CMK (cell line): ENCODE data around the gene GRHL3.

Experiments
- DNase-seq: peaks from one replicate; pipeline ENCODE4 v3.0.0-alpha.2; 2010; ENCODE audit warnings: low read depth

The GRHL3 gene

GRCh38 chr1:24343412-24344089 lies 24.4 kb downstream of the GRHL3 start:
- DNase-seq = no peak

GRCh38 chr1:24344090-24344742 lies 25.1 kb downstream of the GRHL3 start:
- no peak for DNase-seq

DNA sequence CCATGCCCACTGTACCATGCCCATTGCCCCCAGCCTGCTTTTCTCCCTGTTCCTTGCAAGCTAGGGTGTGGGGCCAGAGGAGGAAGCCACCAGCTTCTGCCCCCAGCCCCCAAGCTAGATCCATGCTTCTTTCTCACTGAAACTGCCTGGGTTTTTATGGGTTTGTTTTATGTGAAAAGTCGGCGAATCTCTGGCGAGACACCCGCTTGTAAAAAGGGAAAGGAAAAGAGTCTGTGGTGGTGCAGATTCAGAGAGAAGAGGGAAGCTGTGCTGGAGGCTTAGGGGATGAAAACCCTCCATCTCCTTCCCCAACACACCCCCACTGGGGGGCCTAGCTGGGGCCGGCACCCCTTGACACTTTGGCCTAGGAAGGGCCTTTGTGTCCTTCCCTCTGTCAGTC lies 26.2 kb downstream of the GRHL3 start:
- no peak for DNase-seq

DNA sequence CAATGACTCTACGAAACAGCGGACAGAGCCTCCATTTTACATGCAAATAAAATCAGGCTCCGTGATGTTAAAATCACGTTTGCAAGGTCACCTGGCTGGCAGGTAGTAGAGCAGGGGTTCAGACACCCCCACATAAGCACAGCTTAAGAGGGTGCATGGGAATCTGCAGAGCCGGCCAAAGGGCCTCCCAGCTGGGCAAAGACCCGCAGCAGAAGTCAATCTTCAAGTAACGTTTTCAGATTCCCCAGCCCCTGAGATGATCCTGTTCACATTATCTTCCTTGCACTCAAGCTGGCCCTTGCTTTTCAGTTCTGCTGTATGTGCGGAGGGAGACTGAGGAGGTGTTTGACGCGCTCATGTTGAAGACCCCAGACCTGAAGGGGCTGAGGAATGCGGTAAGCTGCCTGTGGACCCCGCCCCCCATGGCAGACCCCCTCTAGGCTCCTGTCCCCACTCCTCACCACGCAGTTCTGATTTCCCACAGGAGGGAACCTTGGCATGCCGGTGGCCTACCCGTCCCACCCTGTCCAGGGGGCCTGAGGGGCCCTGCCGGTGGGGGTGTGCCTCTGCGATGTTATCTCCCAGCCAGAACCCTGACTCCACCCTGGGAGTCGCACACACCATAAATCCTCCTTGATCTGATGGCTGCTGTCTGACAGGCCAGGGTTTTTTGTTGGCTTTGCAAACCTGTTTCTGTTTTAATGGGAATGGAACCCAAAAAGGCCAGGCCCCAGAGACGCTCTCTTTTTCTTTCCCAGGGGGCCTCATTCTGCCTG lies 28.2 kb downstream of the GRHL3 start:
- no peak for DNase-seq

GRCh38 chr1:24348196-24348595 lies 29.0 kb downstream of the GRHL3 start:
- DNase-seq = no peak

DNA sequence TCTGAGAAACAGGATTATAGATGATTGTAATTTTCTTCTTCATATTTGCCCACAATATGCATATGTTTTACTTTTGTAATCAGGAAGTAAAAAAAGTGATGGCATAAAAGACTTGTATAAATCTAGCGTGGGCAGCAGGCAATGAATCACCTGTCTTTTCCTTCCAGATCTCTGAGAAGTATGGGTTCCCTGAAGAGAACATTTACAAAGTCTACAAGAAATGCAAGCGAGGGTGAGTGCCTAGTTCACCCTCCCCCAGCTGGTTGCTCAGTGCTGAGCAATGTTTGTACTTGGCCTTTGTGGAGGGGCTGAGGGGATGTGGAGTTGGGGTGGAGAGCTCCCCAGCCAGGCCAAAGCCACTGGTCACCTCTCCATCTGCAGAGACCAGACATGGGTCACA lies 30.7 kb downstream of the GRHL3 start:
- no peak for DNase-seq

DNA sequence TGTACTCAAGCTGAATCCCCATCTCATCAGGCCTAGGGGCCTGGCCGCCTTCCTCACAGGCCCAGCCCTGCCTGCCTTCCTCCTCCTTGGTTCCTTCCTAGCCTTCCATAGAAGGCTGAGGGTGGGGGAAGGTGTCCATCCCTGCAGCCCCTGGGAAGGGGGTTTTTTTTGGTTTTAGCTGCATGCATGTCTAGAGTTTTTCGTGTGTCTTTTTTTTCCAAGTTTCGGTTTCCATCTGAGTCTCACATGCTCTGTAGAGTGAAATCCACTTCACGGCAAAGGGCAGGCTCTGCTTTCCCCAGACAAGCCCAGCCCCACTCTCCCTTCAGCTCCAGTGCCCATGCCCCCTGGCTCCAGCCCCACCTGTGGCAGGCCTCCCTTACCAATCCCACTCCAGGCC lies 32.1 kb downstream of the GRHL3 start:
- DNase-seq = no peak

DNA sequence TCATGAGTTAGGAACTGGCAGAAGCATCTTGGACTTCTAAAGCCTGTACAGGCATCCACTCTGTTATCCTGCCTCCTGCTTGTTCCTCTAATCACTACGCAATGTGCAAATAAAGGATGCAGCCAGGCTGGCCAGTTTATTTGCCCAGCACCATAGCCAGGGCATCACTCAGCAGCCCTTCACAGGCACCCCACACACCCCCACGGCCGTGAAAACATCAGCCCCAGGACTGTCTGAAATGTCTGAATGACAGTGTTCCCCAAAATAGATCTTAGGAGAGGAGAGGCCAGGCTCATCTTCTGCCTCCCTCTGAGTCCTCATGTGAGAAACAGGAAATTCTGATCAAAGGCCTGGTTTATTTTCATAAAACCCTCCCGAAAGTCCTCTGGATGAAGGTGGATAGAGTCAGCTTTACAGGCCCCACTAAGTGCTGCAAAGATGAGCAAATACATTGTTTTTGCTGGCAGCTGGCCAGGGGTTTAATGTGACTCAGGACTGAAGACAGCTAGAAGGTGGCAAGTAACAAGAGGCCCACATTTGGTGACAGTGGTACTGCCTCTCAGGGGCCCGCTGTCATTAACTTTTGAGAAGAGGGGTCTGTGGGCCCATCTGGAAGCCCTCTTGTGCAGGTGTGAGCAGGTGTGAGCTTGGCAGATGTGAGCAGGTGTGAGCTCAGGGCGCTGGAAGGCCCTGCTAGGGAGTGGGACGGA lies 32.9 kb downstream of the GRHL3 start:
- no peak for DNase-seq

DNA sequence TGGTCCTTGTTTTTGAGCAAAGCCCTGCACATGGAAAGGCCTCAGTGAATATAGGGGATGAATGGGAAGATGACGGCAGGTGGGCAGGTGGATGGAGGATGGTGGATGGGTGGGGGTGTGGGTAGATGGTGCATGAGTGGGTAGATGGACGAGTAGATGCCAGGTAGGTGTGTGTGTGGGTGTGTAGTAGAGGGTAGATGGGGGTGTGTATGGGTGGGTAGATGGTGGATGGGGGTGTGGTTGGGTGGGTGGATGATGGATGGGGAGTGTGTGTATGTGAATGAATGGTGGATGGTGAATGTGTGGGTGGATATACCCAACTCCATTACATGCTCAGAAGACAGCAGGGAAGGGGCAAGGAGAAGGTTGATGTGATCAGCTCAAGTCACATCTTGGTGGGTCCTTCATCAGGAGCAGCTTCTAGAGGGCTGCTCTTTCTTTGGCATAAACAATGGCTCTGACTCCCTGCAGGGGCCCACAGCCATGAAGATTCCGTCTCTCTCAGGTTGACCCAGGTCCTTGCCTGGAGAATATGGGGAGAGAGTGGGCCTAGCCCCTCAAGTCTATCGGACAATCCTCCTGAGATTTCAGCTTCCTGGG lies 34.2 kb downstream of the GRHL3 start:
- no peak for DNase-seq

DNA sequence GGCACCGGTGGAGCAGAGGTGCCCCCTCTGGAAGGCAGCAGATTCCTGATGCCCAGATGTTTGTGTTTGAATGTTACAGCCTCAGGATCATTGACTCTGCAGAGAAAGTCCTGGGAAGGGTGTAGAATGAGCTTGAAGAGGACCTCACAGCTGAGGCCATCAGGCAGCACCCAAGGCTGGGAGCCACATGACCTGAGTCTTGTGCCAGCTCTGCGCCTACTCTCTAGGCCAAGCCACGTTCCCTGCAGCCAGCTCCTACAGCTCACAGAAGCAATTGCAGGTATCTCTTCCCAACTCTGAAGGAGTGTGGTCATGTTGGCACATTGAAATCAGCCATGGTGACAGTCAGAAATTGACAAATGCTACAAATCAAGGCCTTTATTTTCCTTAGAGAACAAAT lies 36.3 kb downstream of the GRHL3 start:
- DNase-seq = no peak

DNA sequence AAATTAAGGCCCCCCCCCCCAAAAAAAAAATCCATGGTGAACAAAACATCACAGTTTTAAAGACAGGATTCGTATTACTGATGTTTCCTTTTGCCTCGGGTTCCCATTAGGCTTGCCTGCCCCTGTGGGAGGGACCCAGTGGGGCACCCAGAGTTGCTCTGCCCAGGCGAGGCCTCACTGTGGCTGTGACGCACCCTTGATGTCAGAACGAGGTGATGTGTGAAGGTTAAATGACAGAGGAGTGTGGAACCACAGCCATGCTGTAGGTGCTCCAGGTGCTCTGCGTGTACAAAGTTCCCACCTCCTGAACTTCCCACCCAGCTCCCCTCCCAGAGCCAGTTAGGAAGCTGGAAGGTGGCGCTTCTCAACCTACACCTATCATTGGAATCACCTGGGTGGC lies 37.9 kb downstream of the GRHL3 start:
- DNase-seq = no peak

GRCh38 chr1:24360681-24361080 lies 41.5 kb downstream of the GRHL3 start:
- DNase-seq = no peak

DNA sequence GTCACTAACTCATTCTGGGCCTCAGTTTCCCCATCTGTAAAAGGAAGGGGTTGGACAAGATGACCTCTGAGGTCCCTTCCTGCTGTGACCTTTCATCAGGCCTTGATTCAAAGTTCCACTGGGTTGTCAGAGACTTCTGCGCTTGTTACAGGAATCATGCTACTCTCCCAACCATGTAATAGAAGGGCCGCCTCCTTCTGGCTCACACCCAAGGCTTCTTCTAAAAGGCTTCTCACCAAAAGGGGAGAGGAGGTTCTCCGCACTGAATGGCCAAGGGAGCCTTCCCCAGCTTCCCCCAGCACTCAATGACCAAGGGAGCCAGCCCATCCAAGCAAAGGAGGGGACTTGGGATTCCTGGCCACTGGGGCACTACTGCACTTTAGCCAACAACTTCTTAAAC lies 42.7 kb downstream of the GRHL3 start:
- DNase-seq = no peak

DNA sequence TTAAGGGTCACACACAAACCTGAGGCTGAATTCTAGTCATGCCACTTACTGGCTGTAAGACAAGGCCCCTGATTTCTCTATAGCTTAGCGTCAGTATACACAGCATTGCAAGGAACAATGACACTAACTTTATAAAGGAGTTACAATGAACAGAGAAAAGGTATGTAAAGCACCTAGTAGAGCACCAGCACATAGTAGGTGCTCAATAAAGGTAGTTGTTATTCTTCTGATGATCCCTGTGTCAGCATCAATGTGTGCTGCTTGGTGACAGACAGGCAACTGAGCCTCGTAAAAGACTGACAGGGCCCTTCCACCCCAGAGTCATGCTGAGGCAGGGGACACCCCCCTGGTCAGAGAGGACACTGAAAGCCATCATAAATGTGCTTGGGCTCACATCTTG lies 43.2 kb downstream of the GRHL3 start:
- DNase-seq = no peak

DNA sequence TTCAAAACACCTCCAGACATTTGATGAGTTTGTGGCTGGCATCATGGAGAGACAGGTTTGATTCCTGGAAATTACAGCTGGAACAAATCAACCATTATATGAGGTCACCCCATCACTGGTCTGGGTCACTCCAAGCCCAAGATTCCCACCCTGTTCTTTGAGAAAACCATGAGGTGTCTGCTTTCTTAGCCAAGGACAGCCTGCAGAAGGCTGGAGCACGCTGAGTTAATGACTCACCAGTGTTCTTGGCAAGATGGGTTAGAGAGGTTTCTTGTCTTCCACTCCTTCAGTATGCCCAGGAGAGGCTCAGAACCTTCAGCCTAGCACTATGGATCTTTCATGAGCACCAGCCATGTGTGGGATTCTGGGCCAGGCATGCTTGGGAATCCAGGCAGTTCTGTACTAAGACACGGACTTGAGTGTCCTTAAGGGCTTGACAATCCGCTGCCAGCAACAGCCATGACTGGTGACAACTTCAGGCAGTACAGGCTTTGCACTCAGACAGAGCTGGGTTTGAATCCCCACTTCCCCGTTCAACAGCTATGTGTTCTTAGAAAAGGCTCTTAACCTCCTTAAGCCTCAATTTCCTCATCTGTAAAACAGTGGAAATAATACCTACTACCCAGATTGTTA lies 43.9 kb downstream of the GRHL3 start:
- no peak for DNase-seq

DNA sequence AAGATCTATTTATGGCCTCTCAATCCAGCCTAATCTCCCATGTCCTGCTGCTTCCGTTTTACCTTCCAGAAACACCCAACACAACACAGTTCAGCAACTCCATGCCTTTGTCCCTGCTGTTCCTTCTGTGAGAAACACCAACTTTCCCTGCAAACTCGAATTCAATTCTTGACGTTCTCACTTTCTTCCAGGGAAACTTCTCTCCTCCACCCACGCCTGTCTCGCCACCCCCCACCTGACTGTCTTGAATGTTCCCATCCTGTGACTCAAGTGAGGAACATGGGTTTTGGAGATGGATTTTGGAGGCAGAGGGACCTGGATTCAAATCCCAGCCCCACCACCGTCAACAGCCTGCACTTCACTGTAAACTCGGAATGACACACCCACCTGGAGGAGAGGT lies 44.8 kb downstream of the GRHL3 start:
- no peak for DNase-seq

GRCh38 chr1:24364605-24364974 lies 45.4 kb downstream of the GRHL3 start:
- no peak for DNase-seq

DNA sequence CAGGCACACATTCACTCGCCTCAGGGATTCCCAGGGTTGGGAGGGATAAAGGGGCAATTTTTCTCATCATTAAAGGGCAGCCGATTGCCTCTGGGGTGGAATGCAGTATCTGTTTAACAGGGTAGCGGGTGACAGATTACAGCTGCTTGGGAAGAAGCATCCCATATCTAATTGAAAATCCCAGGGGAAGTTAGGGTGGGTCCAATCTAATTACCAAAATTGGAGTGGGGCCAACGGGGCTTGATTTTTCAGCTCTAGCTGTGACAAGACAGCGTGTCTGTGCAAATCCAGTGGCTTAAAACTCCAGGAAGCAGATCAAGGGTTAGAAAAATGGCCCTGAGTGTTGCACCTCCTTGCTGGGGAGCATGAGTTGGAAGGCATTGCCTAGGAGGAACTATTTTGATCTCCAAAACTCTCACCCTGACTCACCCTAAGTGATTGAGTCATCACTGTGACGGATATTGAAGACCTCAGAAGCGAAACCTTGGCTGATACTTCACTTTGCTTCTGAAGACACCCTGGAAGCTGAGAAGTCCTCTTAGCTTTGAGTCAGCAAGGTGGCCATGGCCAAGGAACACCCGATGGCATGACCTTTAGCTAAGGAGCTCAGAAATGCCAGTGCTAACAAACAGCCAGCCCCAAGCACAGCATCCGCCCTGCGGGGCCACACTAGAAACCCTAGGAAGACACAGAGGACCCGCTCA lies 46.0 kb downstream of the GRHL3 start:
- no peak for DNase-seq

- no peak for DNase-seq
These were observed 47.5 kb downstream of the GRHL3 start for GRCh38 chr1:24366707-24367106.

GRCh38 chr1:24369199-24369598 lies 50.0 kb downstream of the GRHL3 start:
- DNase-seq = no peak

DNA sequence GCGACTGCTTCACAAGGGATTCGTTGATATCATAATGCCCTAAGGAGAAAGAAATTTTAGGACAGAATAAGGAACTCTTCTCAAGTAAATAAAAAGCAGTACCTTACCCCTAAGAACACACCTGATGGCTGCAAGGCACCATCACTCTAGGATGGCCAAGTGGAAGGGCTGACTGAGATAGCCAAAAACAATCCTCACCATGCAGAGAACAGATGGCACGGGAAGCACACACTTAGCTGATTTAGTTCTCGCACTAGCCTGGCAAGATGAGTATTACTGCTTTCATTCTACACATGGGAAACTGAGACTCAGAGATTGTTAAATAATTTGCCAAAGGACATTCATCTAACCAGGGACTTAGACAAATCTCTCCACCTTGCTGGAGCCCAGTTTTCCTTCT lies 50.6 kb downstream of the GRHL3 start:
- no peak for DNase-seq
